H54 (cell line): ENCODE data around the gene HOXD13.
A peak's percentile ranks its signal among the peaks of the same experiment; 100 is the strongest.

Experiments used
- DNase-seq: peaks from one replicate; pipeline ENCODE4 v3.0.0; 2011; ENCODE audit warnings: low spot score, mixed read lengths; ENCODE audit not compliant: insufficient read length
- FAIRE-seq: peaks from 3 replicates; lab custom pipeline; 2011; peaks lifted over from hg19 to GRCh38; lab: Jason Lieb, UNC
- POLR2A ChIP-seq: IDR thresholded peaks from 2 replicates; pipeline ENCODE4 v1.6.1; 2011; ENCODE audit warnings: low read depth, mild to moderate bottlenecking, low read length

The HOXD13 gene

DNA sequence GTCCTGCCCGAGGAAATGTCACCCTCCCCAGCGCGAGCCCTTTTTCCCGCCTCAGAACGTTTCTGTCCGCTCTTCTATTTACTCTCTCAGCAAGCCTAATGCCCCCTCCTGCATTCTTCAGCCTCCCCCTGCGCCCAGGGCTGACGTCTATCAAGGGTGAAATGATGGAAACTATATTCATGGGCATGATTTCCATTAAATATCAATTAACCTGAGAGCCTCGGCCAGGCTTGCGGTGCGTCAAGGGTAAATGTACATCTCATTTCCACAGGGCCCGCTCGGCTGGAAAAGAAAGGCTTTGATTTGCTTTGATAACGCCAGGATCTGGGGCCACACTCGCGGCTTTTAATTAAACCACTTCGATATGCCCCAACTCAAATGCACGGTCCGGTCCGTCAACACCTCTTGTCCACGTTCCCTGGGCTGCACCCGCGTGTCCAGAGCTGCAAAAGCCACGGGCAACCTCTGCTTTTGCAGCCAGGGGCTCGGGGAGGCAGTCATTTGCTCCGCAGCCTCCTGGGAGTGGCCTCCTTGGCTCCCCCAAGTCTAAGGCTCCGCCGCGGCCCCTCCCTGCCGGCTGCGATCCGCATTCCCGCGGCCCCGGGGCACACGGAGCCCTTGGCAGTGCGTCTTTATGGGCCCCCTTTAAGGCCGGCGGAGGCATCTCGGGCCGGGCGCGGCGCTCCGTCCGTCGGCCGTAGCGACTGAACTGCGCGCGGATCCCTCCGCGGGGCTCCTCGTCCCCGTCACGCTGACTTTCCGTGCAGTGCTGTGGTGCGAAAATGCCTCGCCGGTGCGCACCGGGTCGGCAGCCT lies 36.7 kb downstream of the HOXD13 start, which contains the start of gene HOXD8:
HOXD8 (plus strand) TSS at position 724 of the 815 bp plus-strand sequence. CDS start 662 bp downstream, outside the sequence.
- no peak for DNase-seq

DNA sequence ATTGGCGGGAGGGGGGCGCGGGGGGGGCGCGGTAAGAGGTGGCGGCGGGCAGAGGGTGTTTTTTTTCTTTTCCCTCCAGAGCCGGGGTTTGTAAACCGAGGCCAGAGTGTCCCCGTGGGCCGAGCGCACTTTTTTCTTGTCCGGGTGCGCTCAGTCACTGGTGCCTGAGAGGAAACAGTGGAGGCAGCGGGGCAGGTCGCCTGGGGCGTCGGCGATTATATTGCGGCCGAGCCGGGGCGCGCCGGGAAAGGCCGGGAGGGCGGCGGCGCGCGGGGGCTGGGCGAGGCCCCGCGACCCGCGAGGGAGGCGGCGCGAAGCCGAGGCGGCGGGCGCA lies 37.3 kb downstream of the HOXD13 start:
- DNase-seq (no peak), FAIRE-seq (no peak)
- no peak for TF ChIP-seq POLR2A

More for the DNA sequence above, 36.7 kb downstream of the HOXD13 start, which contains the start of gene HOXD8:
- FAIRE-seq = no peak
- 0 out of 2 replicates have a peak, but pooled peaks have one; percentile 29 for TF ChIP-seq POLR2A

DNA sequence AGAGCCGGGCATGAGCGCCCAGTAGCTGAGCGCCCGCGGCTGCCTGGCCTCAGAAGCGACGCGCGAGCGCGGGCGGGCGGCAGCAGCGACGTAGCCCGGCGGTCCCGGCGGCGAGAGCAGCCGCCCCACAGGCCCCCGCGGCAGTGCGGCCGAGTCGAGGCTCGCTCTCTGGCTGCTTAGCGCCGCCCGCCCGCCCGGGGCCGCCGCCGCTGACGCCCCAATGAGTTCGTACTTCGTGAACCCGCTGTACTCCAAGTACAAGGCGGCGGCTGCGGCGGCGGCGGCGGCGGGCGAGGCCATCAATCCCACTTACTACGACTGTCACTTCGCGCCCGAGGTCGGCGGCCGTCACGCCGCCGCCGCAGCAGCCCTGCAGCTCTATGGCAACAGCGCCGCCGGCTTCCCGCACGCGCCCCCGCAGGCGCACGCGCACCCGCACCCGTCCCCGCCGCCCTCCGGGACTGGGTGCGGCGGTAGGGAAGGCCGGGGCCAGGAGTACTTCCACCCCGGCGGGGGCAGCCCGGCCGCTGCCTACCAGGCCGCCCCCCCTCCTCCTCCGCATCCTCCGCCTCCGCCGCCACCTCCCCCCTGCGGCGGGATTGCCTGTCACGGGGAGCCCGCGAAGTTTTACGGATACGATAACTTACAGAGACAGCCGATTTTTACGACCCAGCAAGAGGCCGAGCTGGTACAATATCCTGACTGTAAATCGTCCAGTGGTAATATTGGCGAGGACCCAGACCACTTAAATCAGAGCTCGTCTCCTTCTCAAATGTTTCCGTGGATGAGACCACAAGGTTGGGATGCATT lies 37.8 kb downstream of the HOXD13 start:
- FAIRE-seq = no peak
- peak; percentile 57 for DNase-seq

DNA sequence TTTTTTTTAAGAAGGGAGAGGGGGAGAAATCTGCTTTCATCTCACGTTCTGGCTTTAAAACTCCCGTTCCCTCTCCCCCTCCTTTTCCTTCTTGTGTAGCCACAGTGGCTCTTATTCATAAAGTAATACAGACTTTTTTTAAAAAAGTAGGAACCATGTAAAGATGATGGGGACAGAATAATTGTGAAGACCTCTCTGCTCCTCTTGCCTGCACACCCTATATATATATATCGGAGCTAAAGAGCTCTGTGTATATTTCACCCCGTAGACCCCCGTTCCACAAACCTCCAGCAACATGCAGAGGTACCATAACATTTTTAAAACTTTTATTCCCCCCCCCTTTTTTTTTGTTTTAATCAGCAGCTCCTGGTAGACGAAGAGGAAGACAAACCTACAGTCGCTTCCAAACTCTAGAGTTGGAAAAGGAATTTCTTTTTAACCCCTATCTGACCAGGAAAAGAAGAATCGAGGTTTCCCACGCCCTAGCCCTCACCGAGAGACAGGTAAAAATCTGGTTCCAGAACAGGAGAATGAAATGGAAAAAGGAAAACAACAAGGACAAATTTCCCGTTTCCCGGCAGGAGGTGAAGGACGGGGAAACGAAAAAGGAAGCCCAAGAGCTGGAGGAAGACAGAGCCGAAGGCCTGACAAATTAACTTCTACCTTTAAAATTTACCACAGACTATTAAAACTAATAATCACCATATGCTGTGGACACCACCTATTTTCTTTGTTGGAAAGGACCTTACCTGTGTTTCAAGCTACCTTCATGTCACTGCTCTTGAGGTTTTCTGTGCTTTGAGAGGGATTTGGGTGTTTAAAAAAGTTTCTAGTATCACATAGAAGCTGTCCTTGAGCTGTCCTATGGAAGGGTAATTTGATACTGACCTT lies 38.7 kb downstream of the HOXD13 start:
- DNase-seq (no peak), FAIRE-seq (no peak)
- no peak for TF ChIP-seq POLR2A

More for the DNA sequence above, 37.8 kb downstream of the HOXD13 start:
- TF ChIP-seq POLR2A = peak; percentile 25; the same call in 1 of the 2 replicates

DNA sequence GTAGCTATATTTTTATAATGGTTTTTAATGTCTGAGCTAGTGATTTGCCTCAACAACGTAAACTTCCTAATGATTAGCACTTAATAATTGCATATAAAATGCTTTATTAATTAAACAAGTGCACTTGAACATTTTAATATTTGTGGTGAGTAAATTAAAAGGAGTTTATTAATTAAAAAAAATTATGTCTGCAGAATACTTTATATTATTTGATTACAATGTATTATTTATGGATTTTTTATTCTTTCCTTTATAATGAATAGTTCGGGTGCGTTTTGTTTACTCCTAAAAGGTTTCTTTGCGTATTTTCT lies 39.3 kb downstream of the HOXD13 start:
- FAIRE-seq = no peak

DNA sequence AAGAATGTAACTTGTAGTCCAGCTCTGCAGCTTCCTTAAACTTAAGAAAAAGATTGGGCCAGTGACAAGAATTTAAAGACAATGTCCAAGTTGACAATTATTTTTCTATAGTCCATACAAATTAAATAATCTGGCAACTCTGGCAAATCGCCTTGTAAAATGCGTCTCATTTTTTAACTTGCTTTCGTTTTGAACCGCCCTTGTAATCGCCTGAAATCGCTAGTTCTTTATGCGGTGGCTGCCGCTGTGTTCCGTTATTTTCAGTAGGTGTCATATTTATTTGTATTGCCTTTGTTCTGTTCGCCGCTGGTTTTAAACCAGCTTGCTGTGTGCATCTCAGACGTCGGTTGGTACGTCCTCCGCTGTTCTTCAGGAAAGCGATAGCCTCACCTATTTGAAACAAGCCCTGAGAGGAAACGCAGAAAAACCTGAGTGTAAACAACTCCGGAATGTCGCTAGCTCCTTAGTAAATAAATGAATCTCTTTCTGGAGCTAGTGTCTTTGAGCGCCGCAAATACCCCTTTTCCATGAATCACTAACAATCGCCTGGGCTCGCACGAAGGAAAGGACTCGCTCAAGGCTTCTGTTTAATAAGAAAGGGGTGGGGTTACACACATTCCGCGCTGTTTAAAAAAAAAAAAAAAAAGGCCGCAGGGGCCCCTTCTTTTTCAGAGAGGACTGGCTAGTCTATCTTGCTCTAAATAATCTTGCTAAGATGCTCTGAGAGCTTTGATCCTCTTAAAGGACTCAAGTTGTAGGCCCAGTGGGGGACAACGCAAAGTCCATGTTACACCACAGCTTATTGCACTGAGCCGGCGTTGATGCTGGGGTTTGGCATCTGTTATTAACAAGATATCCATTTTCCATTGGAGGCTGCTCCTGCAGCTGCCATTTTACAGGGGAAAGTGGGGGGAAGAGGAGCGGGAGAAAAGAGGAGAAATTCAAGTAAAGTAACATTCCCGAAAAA lies 40.0 kb downstream of the HOXD13 start:
- FAIRE-seq = peak; percentile 30
- no peak for TF ChIP-seq POLR2A
- no peak for DNase-seq

More for the DNA sequence above, 39.3 kb downstream of the HOXD13 start:
- DNase-seq = no peak
- TF ChIP-seq POLR2A = no peak

DNA sequence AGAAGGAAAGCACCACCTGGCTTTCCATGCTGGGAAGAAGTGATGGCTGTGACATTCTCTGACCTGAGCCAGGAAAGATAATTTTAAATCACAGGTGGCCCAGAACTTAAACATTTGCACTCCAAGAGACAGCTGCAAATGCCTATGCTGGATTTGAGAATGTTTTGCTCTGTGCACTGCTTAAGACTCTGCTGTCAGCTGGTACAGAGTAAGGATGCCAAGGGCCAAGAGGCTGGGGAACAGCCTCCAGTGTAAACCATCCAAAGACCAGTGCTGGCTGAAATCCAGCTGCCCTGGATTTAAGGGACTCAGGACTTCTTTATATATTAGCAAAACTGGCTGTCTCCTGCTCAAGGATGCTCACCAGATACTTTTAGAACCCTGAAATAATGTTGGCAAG lies 40.9 kb downstream of the HOXD13 start:
- TF ChIP-seq POLR2A = no peak
- DNase-seq (no peak), FAIRE-seq (no peak)

DNA sequence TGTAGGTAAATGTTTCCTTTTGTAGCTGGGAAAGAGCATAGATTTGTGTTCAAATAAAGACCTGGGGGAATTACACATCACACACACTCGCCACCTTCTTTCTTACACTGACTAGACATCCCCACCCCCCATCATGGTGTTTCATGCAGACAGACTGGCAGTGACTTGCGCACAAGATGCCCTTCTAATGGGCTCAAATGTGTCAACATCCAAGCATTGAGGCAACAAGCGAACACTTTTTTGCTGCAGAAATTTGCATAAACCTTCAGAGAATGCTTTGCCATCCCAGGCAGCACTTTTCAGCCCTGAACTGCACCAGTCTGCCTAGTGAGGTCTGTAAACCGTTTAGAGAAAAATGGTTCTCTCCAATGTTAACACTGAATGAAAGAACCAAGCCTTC lies 41.5 kb downstream of the HOXD13 start:
- FAIRE-seq (no peak), DNase-seq (no peak)
- no peak for TF ChIP-seq POLR2A

DNA sequence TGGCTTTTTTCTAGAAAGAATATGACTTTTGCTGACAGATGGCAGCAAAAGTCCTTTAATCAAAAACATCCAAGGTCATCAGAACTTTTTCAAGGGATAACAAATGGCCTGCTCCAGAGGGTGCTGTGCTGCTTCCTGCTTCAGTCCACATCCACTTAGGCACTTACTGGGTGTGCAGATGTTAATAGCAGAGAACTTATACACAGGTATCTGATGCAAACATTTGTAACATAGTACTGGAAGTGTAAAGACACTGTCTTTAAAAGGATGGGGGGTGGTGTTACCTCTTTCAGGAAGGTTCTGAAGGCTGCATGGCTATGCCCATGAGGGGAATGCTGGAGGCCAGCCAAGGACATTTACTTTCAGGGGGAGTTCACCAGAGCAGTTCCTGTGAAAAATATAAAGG lies 42.5 kb downstream of the HOXD13 start:
- FAIRE-seq (no peak), DNase-seq (no peak)
- no peak for TF ChIP-seq POLR2A

DNA sequence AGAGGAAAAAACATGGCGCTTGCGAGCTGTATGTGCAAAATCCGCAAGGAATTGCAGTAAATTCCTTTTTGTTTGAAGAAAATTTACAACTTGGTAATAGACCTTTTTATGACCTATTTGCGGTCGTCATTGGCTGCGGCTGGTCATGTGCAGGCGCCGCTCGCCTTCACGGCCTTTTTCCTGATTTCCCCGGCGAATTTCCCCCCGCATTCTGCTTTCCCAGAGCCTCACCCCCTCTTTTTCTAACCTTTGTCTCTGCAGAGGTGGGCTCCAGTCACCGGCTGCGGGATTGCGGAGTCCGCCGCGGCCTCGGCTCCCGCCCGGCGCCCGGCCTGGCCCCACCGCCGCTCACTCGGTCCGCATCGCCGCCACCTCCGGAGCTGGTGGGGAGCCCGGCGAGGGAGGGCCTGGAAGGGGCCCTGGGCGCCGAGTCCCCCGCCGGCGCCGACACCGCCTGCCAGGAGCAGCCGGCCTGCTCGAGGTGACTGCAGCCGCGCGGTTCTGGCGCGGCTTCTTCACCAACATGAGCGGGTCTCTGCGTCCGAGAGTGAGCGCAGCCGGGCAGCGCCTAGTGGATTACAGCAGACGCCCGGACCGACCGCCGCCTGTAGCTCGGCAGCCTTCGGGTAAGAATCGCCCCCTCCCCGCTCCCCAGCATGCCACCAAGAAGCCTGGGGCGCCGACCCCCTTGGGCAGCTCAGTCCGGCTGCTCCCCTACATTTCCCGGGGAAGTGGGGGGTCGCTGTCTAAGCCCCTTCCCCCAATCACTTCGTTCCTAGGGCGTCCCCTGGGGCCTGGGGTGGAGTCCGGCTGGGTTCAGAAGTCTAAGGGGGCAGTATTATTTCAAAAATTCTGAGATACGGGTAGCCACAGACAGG lies 44.1 kb downstream of the HOXD13 start:
- DNase-seq (peak; percentile 62), FAIRE-seq (no peak)
- TF ChIP-seq POLR2A = no peak; the same call in 1 of the 2 replicates

DNA sequence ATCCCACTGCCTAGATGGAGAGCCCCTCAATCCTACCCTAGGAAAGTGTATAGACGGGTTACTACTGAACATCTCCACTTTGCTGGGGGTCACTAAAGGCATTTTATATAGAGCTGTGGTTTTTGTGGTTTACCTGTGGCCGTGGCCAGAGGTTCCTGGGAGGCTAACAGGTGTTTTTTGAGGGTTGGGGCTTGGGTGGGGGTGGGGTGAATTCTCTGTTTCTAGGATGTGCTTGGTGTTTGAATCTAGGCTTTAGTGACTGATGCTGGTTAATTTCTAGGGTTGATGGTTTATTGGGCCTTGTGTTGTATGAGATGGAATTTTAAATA lies 44.7 kb downstream of the HOXD13 start:
- TF ChIP-seq POLR2A = no peak
- DNase-seq = no peak
- no peak for FAIRE-seq

DNA sequence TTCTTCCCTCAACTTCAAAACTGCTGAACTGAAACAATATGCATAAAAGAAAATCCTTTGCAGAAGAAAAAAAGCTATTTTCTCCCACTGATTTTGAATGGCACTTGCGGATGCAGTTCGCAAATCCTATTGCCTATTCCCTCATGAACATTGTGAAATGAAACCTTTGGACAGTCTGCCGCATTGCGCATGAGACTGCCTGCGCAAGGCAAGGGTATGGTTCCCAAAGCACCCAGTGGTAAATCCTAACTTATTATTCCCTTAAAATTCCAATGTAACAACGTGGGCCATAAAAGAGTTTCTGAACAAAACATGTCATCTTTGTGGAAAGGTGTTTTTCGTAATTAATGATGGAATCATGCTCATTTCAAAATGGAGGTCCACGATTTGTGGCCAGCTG lies 45.4 kb downstream of the HOXD13 start:
- no peak for DNase-seq
- no peak for FAIRE-seq
- TF ChIP-seq POLR2A = no peak
